ENCODE results near the gene SMYD2. TPM values are rescaled to one million over a fixed set of nuclear protein-coding genes. Genes with fewer than 3 reads are reported as not detected.

SMYD2 gene
- polyA plus RNA-seq, 4 donors = 20.8 to 39.0 (median 21.3) TPM

GRCh38 chr1:214247501-214248041 lies 33.4 kb upstream of the SMYD2 start:
- no peak overlapping the region for H3K4me3 ChIP-seq (ENCODE audit: low read depth in 1 of 3, low read length in 3 of 3)
- no peaks in the 10 kb centered on the region for H3K4me1 ChIP-seq (ENCODE audit: control insufficient read depth in 3 of 3, insufficient read depth in 2 of 3, low read depth in 1 of 3, low read length in 2 of 3)
- H3K27me3 ChIP-seq (ENCODE audit: control insufficient read depth in 3 of 3, insufficient read depth in 3 of 3, low read length in 3 of 3) = no peaks in the 10 kb centered on the region
- no peak overlapping the region for H3K27ac ChIP-seq (ENCODE audit: low read depth in 1 of 3, low read length in 2 of 3)
- DNase-seq (no peak), FAIRE-seq (no peak)
- H3K9me3 ChIP-seq (ENCODE audit: control insufficient read depth in 2 of 2, insufficient read depth in 1 of 2, low read depth in 1 of 2, low read length in 1 of 2) = no peaks in the 10 kb centered on the region
- 85 to 86% (median 85%) methylated on average over 8 of the region's 8 CpGs for WGBS, 3 donors
- H3K36me3 ChIP-seq (ENCODE audit: control insufficient read depth in 3 of 3, insufficient read depth in 2 of 3, low read depth in 1 of 3, low read length in 3 of 3) = no peaks in the 10 kb centered on the region

GRCh38 chr1:214248311-214249085 lies 32.5 kb upstream of the SMYD2 start:
- no peak for FAIRE-seq

DNA sequence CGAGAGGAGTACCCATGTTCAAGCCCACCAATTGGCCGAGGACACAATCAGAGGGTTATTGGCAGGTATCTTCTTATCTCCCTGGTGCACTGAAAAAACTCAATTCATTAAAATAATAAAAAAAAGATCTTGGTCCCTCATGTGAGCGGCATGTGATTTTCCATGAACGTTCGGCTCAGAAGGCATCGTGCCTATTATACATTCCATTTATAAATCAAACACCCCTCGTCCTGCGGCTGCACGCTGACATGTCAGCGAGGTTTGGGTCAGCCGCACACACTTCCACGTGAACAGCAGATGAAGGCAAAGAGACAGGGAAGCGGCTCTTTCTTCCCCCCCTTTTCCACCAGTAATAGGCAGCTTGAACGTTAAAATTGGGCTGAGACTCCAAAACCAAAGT lies 31.3 kb upstream of the SMYD2 start:
- FAIRE-seq = no peak
- Histone ChIP-seq H3K4me1 (ENCODE audit: control insufficient read depth in 3 of 3, insufficient read depth in 2 of 3, low read depth in 1 of 3, low read length in 2 of 3) (no peaks in the 10 kb centered on the region), H3K9me3 (ENCODE audit: control insufficient read depth in 2 of 2, insufficient read depth in 1 of 2, low read depth in 1 of 2, low read length in 1 of 2) (no peaks in the 10 kb centered on the region), H3K36me3 (ENCODE audit: control insufficient read depth in 3 of 3, insufficient read depth in 2 of 3, low read depth in 1 of 3, low read length in 3 of 3) (no peaks in the 10 kb centered on the region), H3K27me3 (ENCODE audit: control insufficient read depth in 3 of 3, insufficient read depth in 3 of 3, low read length in 3 of 3) (no peaks in the 10 kb centered on the region), H3K4me3 (ENCODE audit: low read depth in 1 of 3, low read length in 3 of 3) (no peak overlapping the region), H3K27ac (ENCODE audit: low read depth in 1 of 3, low read length in 2 of 3) (no peak overlapping the region)
- no peak for DNase-seq
- 91 to 93% (median 91%) methylated on average over 14 of the region's 14 CpGs for WGBS, 3 donors

More at GRCh38 chr1:214248311-214249085, 32.5 kb upstream of the SMYD2 start:
- Histone ChIP-seq H3K4me3 (ENCODE audit: low read depth in 1 of 3, low read length in 3 of 3) (no peak overlapping the region), H3K36me3 (ENCODE audit: control insufficient read depth in 3 of 3, insufficient read depth in 2 of 3, low read depth in 1 of 3, low read length in 3 of 3) (no peaks in the 10 kb centered on the region), H3K9me3 (ENCODE audit: control insufficient read depth in 2 of 2, insufficient read depth in 1 of 2, low read depth in 1 of 2, low read length in 1 of 2) (no peaks in the 10 kb centered on the region), H3K27ac (ENCODE audit: low read depth in 1 of 3, low read length in 2 of 3) (no peak overlapping the region), H3K27me3 (ENCODE audit: control insufficient read depth in 3 of 3, insufficient read depth in 3 of 3, low read length in 3 of 3) (no peaks in the 10 kb centered on the region), H3K4me1 (ENCODE audit: control insufficient read depth in 3 of 3, insufficient read depth in 2 of 3, low read depth in 1 of 3, low read length in 2 of 3) (no peaks in the 10 kb centered on the region)
- no peak for DNase-seq
- WGBS, 3 donors = 83 to 91% (median 86%) methylated on average over 7 of the region's 7 CpGs

GRCh38 chr1:214251354-214251753 lies 29.6 kb upstream of the SMYD2 start:
- H3K4me3 ChIP-seq (ENCODE audit: low read depth in 1 of 3, low read length in 3 of 3) = no peak overlapping the region
- H3K27me3 ChIP-seq (ENCODE audit: control insufficient read depth in 3 of 3, insufficient read depth in 3 of 3, low read length in 3 of 3) = no peaks in the 10 kb centered on the region
- no peak for FAIRE-seq
- no peak for DNase-seq
- no peak overlapping the region for H3K27ac ChIP-seq (ENCODE audit: low read depth in 1 of 3, low read length in 2 of 3)
- H3K9me3 ChIP-seq (ENCODE audit: control insufficient read depth in 2 of 2, insufficient read depth in 1 of 2, low read depth in 1 of 2, low read length in 1 of 2) = peaks cover 0 to 3% of the 10 kb centered on the region in 2 donors
- WGBS, 3 donors = 68 to 80% (median 76%) methylated on average over 2 of the region's 2 CpGs
- no peaks in the 10 kb centered on the region for H3K4me1 ChIP-seq (ENCODE audit: control insufficient read depth in 3 of 3, insufficient read depth in 2 of 3, low read depth in 1 of 3, low read length in 2 of 3)
- H3K36me3 ChIP-seq (ENCODE audit: control insufficient read depth in 3 of 3, insufficient read depth in 2 of 3, low read depth in 1 of 3, low read length in 3 of 3) = no peaks in the 10 kb centered on the region

DNA sequence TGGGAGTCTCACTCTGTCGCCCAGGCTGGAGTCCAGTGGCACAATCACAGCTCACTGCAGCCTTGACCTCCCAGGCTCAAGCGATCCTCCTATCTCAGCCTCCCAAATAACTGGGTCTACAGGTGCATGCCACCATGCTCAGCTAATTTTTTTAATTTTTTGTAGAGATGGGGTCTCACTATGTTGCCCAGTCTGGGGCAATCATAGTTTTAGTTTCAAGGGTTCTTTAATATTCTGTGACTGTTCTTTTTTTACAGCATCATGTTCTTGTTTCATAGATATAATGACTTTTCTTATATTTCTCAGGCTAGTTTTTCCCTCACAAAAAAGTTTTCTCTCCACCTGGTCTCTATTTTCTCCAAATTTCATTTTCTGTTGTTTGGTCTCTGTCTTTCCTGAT lies 25.4 kb upstream of the SMYD2 start:
- H3K9me3 ChIP-seq (ENCODE audit: control insufficient read depth in 2 of 2, insufficient read depth in 1 of 2, low read depth in 1 of 2, low read length in 1 of 2) = peaks cover 0 to 3% of the 10 kb centered on the region in 2 donors
- H3K4me1 ChIP-seq (ENCODE audit: control insufficient read depth in 3 of 3, insufficient read depth in 2 of 3, low read depth in 1 of 3, low read length in 2 of 3) = no peaks in the 10 kb centered on the region
- DNase-seq (no peak), FAIRE-seq (no peak)
- H3K4me3 ChIP-seq (ENCODE audit: low read depth in 1 of 3, low read length in 3 of 3) = no peak overlapping the region
- H3K27me3 ChIP-seq (ENCODE audit: control insufficient read depth in 3 of 3, insufficient read depth in 3 of 3, low read length in 3 of 3) = peaks cover 0 to 3% (median 0%) of the 10 kb centered on the region in 3 donors
- H3K36me3 ChIP-seq (ENCODE audit: control insufficient read depth in 3 of 3, insufficient read depth in 2 of 3, low read depth in 1 of 3, low read length in 3 of 3) = no peaks in the 10 kb centered on the region
- no peak overlapping the region for H3K27ac ChIP-seq (ENCODE audit: low read depth in 1 of 3, low read length in 2 of 3)
- WGBS, 3 donors = 84 to 93% (median 85%) methylated on average over 2 of the region's 2 CpGs

DNA sequence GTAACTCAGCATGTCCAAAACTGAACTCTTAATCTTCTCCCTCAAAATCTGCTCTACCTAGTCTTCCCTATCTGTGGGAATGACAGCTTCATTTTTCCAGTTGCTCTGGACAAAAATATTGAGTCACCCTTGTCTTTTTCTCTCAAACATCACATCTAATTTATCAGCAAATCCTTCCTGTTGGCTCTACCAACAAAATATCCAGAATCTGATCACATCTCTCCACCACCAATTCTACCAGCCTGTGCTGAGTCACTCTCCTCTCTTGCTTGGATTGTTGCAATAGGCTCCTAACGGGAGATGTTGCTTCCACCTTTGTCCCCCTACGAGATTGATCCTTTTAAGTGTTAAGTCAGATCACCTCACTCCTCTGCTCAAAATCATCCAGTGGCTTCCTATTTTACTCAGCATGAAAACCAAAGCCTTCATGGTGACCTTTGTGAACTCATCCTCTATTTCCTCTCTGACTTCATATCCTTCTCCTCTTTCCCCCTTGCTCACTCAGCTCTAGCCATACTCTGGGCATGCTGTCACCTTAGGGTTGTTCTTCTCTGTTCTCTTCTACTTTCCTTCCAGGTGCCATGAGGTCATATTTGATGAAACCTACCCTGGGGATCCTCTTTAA lies 21.5 kb upstream of the SMYD2 start:
- H3K9me3 ChIP-seq (ENCODE audit: control insufficient read depth in 2 of 2, insufficient read depth in 1 of 2, low read depth in 1 of 2, low read length in 1 of 2) = peaks cover 0 to 3% of the 10 kb centered on the region in 2 donors
- WGBS, 3 donors = 20 to 45% (median 26%) methylated on average over 2 of the region's 2 CpGs
- H3K27me3 ChIP-seq (ENCODE audit: control insufficient read depth in 3 of 3, insufficient read depth in 3 of 3, low read length in 3 of 3) = peaks cover 3 to 8% (median 3%) of the 10 kb centered on the region in 3 donors
- H3K36me3 ChIP-seq (ENCODE audit: control insufficient read depth in 3 of 3, insufficient read depth in 2 of 3, low read depth in 1 of 3, low read length in 3 of 3) = no peaks in the 10 kb centered on the region
- H3K4me1 ChIP-seq (ENCODE audit: control insufficient read depth in 3 of 3, insufficient read depth in 2 of 3, low read depth in 1 of 3, low read length in 2 of 3) = no peaks in the 10 kb centered on the region
- H3K27ac ChIP-seq (ENCODE audit: low read depth in 1 of 3, low read length in 2 of 3) = no peak overlapping the region
- no peak for FAIRE-seq
- DNase-seq = no peak
- no peak overlapping the region for H3K4me3 ChIP-seq (ENCODE audit: low read depth in 1 of 3, low read length in 3 of 3)

- H3K4me1 ChIP-seq (ENCODE audit: control insufficient read depth in 3 of 3, insufficient read depth in 2 of 3, low read depth in 1 of 3, low read length in 2 of 3) = no peaks in the 10 kb centered on the region
- no peak overlapping the region for H3K4me3 ChIP-seq (ENCODE audit: low read depth in 1 of 3, low read length in 3 of 3)
- FAIRE-seq = no peak
- WGBS, 3 donors = 71 to 83% (median 80%) methylated on average over 3 of the region's 3 CpGs
- no peak overlapping the region for H3K27ac ChIP-seq (ENCODE audit: low read depth in 1 of 3, low read length in 2 of 3)
- no peaks in the 10 kb centered on the region for H3K9me3 ChIP-seq (ENCODE audit: control insufficient read depth in 2 of 2, insufficient read depth in 1 of 2, low read depth in 1 of 2, low read length in 1 of 2)
- no peaks in the 10 kb centered on the region for H3K36me3 ChIP-seq (ENCODE audit: control insufficient read depth in 3 of 3, insufficient read depth in 2 of 3, low read depth in 1 of 3, low read length in 3 of 3)
- H3K27me3 ChIP-seq (ENCODE audit: control insufficient read depth in 3 of 3, insufficient read depth in 3 of 3, low read length in 3 of 3) = peaks cover 3 to 8% (median 3%) of the 10 kb centered on the region in 3 donors
- no peak for DNase-seq
These were observed 20.3 kb upstream of the SMYD2 start for GRCh38 chr1:214260561-214261205.
